Body of pancreas (tissue), 4 donors: ENCODE results near the gene USP7. TPM values are rescaled to one million over a fixed set of nuclear protein-coding genes. Genes with fewer than 3 reads are reported as not detected.

ENCODE experiments used
- ATAC-seq: fragments of 150-250 bp; one replicate; pipeline ENCODE4 v1.9.1; 2016
- DNase-seq, 4 donors: peaks; one replicate each; pipeline ENCODE4 v3.0.0-alpha.2; 2019
- H3K27ac ChIP-seq, 4 donors: fragments of 200-600 bp; sonication (generic); 1 replicate in 3 of 4; 2 replicates in 1 of 4; pipeline versions ENCODE4 v1.5.1 to v1.6.1; 2016 to 2019; ENCODE audit warnings: mild to moderate bottlenecking in 1 of 4, mixed read lengths in 1 of 4, moderate library complexity in 1 of 4
- H3K27me3 ChIP-seq, 2 donors: fragments of 200-600 bp; sonication (generic); one replicate each; pipeline ENCODE4 v1.6.0; 2016; ENCODE audit warnings: mild to moderate bottlenecking in 1 of 2
- H3K36me3 ChIP-seq, 2 donors: fragments of 200-600 bp; sonication (generic); replicated peaks in 1 of 2; 2 replicates each; pipeline ENCODE4 v1.5.1; 2016; ENCODE audit warnings: low read depth in 2 of 2; ENCODE audit not compliant: insufficient read depth in 1 of 2
- H3K4me1 ChIP-seq: fragments of 200-600 bp; sonication (generic); one replicate; pipeline ENCODE4 v1.6.0; 2016
- H3K4me3 ChIP-seq, 2 donors: fragments of 200-600 bp; sonication (generic); 1 replicate in 1 of 2; 2 replicates in 1 of 2; pipeline ENCODE4 v1.5.1; 2016 to 2019
- H3K9me3 ChIP-seq, 3 donors: fragments of 200-600 bp; sonication (generic); 1 replicate in 2 of 3; 2 replicates in 1 of 3; pipeline ENCODE4 v1.5.1; 2016
- POLR2A ChIP-seq, 3 donors: fragments of 450-650 bp; IDR thresholded peaks; one replicate each; pipeline ENCODE4 v1.6.1; 2016; ENCODE audit warnings: antibody characterized with exemption in 3 of 3, mild to moderate bottlenecking in 2 of 3
- WGBS, 2 donors: methylation state at CpG; one replicate each; pipeline ENCODE4 v1.1.5; 2017; 5-methylcytosine and 5-hydroxymethylcytosine counted together
- intact Hi-C: fragments of 100-400 bp; cut with DNase I; formaldehyde crosslinking; loops from one replicate; pipeline ENCODE4 v1.15.1; 2023
- total RNA-seq, 2 donors: library from RNA; depleted of rRNA; stranded (reverse); fragments of >200 nt; gene quantifications; one replicate each; pipeline ENCODE4 v1.1.0, GENCODE V29; 2016
- TF ChIP-seq, protein P1 (sequence below), 7 experiments: fragments of 450-650 bp in 4 of 7; fragments of 200-600 bp in 3 of 7; sonication (generic) in 3 of 7; IDR thresholded peaks; one replicate each; pipeline ENCODE4 v1.5.1; 2016 to 2019; ENCODE audit warnings: antibody characterized with exemption in 7 of 7

The USP7 gene
- total RNA-seq, 2 donors from 2014 or later = 36.1 to 38.2 TPM

DNA sequence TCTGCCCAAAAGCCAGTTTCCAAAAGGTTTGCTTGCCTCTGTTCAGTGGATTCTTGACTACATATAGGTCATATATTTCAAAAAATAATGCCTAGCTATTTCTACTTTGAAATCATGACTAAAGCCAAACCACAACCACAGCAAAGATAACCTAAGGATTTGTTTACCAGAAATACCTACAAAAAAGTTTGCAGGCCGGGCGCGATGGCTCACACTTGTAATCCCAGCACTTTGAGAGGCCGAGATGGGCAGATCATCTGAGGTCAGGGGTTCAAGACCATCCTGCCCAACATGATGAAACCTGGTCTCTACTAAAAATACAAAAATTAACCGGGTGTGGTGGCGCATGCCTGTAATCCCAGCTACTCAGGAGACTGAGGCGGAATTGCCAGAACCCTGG is 110.1 kb downstream of the USP7 start:
- Histone ChIP-seq H3K4me1 (peaks cover 18% of the 10 kb centered on the region), H3K9me3 (no peaks in the 10 kb centered on the region), H3K36me3 (peaks cover 4 to 22% of the 10 kb centered on the region in 2 donors), H3K27me3 (no peaks in the 10 kb centered on the region), H3K4me3 (no peak overlapping the region), H3K27ac (peak overlapping the region in 1 of 4 donors; percentile 0)
- intact Hi-C loops = loop anchor here (10.0 kb wide), 1 partner anchor 49 kb away; no protein-coding TSS in a partner anchor
- WGBS, 2 donors = 95 to 96% methylated on average over 7 of the region's 7 CpGs
- DNase-seq (no peak), ATAC-seq (no peak)
- TF ChIP-seq, protein P1, sequence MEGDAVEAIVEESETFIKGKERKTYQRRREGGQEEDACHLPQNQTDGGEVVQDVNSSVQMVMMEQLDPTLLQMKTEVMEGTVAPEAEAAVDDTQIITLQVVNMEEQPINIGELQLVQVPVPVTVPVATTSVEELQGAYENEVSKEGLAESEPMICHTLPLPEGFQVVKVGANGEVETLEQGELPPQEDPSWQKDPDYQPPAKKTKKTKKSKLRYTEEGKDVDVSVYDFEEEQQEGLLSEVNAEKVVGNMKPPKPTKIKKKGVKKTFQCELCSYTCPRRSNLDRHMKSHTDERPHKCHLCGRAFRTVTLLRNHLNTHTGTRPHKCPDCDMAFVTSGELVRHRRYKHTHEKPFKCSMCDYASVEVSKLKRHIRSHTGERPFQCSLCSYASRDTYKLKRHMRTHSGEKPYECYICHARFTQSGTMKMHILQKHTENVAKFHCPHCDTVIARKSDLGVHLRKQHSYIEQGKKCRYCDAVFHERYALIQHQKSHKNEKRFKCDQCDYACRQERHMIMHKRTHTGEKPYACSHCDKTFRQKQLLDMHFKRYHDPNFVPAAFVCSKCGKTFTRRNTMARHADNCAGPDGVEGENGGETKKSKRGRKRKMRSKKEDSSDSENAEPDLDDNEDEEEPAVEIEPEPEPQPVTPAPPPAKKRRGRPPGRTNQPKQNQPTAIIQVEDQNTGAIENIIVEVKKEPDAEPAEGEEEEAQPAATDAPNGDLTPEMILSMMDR (IDR thresholded peaks at IDR 0.05) = no peak
- TF ChIP-seq POLR2A (IDR thresholded peaks at IDR 0.05) = no peak

GRCh38 chr16:8853150-8853549 is 110.6 kb downstream of the USP7 start:
- ATAC-seq (no peak), DNase-seq (no peak)
- Histone ChIP-seq H3K36me3 (peaks cover 0 to 23% of the 10 kb centered on the region in 2 donors), H3K27ac (peak overlapping the region in 2 of 4 donors; percentile 42 to 46), H3K4me3 (no peak overlapping the region), H3K4me1 (peaks cover 16% of the 10 kb centered on the region), H3K9me3 (no peaks in the 10 kb centered on the region), H3K27me3 (no peaks in the 10 kb centered on the region)
- WGBS, 2 donors = 78 to 80% methylated on average over 7 of the region's 7 CpGs
- no peak for TF ChIP-seq POLR2A (IDR thresholded peaks at IDR 0.05)
- TF ChIP-seq, protein P1 (IDR thresholded peaks at IDR 0.05) = no peak
- intact Hi-C loops = loop anchor here (10.0 kb wide), 1 partner anchor 48 kb away; no protein-coding TSS in a partner anchor

DNA sequence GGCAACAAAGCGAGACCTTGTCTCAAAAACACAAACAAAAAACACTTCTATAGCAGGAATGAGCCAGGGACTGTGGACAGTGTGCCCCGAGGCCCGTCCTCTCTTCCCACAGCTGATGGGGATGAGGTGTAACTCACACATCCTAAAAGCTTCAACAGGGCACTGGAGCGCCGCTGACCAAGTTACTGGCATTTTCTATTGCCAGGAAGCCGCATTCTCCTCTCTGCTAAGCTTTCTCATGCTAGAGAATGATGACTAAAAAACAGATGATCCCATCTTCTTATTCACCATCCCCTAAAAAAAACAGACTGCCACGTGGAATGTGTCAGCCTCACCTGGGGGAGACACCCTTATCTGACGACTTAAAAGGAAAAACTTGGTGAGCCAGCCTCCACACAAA is 111.2 kb downstream of the USP7 start:
- Histone ChIP-seq H3K4me3 (no peak overlapping the region), H3K4me1 (peaks cover 16% of the 10 kb centered on the region), H3K27ac (peak overlapping the region in 2 of 4 donors; percentile 42 to 46), H3K27me3 (no peaks in the 10 kb centered on the region), H3K36me3 (peaks cover 0 to 23% of the 10 kb centered on the region in 2 donors), H3K9me3 (no peaks in the 10 kb centered on the region)
- no peak for ATAC-seq
- 73 to 79% methylated on average over 8 of the region's 8 CpGs for WGBS, 2 donors
- intact Hi-C loops = loop anchor here (10.0 kb wide), 1 partner anchor 48 kb away; no protein-coding TSS in a partner anchor
- TF ChIP-seq, protein P1 (IDR thresholded peaks at IDR 0.05) = no peak
- TF ChIP-seq POLR2A (IDR thresholded peaks at IDR 0.05) = no peak
- no peak for DNase-seq

DNA sequence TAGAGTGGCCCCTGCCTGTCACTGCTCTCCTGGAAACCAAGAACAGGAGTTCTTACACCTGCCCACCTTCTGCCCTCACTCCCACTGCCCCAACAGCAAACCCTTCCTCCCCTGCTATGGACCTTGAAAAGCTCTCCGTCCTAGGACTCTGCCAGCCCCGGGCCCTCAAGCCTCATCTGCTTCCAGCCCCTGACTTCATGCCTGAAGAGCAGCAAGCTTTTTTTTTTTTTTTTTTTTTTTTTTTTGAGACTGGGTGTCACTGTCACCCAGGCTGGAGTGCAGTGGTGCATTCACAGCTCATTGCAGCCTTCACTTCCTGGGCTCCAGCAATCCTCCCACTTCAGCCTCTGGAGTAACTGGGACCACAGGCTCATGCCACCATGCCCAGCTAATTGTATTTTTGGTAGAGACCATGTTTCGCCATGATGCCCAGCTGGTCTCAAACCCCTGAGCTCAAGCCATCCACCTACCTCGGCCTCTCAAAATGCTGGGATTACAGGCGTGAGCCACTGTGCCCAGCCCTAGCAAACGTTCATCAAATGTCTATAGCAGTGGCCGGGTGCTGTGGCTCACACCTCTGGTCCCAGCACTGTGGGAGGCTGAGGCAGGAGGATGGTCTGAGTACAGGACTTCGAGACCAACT is 111.8 kb downstream of the USP7 start:
- no peak for DNase-seq
- intact Hi-C loops = loop anchor here (10.0 kb wide), 1 partner anchor 47 kb away; no protein-coding TSS in a partner anchor
- Histone ChIP-seq H3K4me3 (no peak overlapping the region), H3K27me3 (no peaks in the 10 kb centered on the region), H3K9me3 (no peaks in the 10 kb centered on the region), H3K36me3 (peaks cover 0 to 23% of the 10 kb centered on the region in 2 donors), H3K27ac (peak overlapping the region in 2 of 4 donors; percentile 42 to 46), H3K4me1 (peaks cover 16% of the 10 kb centered on the region)
- ATAC-seq = no peak
- WGBS, 2 donors = 89 to 94% methylated on average over 8 of the region's 8 CpGs
- TF ChIP-seq, protein P1 (IDR thresholded peaks at IDR 0.05) = no peak
- TF ChIP-seq POLR2A (IDR thresholded peaks at IDR 0.05) = no peak
